Epithelial cell of esophagus (primary cell): ENCODE data around the gene VEZT.
A peak's percentile ranks its signal among the peaks of the same experiment; 100 is the strongest.
"Not testable (repeated sequence)": the region's sequence is repeated elsewhere in the genome, so short reads cannot be mapped to it uniquely, and the experiment has no call there.

ENCODE experiments used
- DNase-seq: peaks from one replicate; pipeline ENCODE4 v3.0.0; 2010; ENCODE audit warnings: low read depth
- H3K4me3 ChIP-seq: 2 replicates; pipeline ENCODE4 v1.5.1; 2011; ENCODE audit warnings: mild to moderate bottlenecking, low read length, control low read depth
- CTCF ChIP-seq: IDR thresholded peaks from 2 replicates; pipeline ENCODE4 v1.5.1; 2011; ENCODE audit warnings: low read depth, mild to moderate bottlenecking, low read length, control low read depth, inconsistent platforms; ENCODE audit not compliant: insufficient read depth; ENCODE audit errors: missing control alignments

Gene VEZT

DNA sequence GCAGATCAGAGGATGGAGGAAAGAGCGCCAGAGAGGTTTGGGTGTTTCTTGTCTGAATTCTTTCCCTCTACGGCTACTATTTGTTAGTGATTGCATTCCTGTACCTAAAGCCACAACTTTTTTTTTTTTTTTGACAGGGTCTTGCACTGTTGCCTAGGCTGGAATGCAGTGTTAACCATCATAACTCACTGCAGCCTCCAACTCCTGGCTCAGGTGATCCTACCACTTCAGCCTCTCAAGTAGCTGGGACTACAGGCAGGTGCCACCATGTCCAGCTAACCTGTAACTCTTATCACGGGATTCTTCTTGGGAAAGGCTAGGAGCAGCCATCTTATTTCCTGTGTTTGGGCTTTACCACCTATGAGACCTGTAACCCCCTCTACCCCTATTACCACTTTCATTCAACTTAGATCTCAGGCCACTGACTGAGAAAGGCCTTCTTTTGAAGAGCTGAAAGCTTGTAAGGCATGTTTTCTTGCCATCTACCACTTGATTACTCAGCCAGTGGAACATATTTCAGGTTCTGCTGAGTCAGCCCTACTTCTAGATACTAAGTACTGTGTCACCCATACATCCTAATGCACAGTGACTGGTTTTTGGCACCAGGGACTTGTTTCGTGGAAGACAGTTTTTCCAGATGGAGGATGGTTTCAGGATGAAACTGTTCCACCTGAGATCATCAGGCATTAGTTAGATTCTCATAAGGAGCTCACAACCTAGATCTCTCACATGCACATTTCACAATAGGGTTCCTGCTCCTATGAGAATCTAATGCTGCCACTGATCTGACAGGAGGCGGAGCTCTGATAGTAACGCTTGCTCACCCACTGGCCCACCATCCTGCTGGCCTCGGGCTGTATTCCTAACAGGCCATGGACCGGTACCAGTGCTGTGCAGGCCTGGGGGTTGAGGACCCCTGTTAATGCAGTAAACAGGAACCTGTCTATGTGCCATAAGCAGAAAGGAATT lies 6.9 kb downstream of the VEZT start:
- peak; percentile 91 for DNase-seq
- no peak for TF ChIP-seq CTCF
- H3K4me3 ChIP-seq: no peak overlapping the region

GRCh38 chr12:95225645-95226212 lies 8.1 kb downstream of the VEZT start:
- no peak overlapping the region for H3K4me3 ChIP-seq
- no peak for DNase-seq
- no peak for TF ChIP-seq CTCF

DNA sequence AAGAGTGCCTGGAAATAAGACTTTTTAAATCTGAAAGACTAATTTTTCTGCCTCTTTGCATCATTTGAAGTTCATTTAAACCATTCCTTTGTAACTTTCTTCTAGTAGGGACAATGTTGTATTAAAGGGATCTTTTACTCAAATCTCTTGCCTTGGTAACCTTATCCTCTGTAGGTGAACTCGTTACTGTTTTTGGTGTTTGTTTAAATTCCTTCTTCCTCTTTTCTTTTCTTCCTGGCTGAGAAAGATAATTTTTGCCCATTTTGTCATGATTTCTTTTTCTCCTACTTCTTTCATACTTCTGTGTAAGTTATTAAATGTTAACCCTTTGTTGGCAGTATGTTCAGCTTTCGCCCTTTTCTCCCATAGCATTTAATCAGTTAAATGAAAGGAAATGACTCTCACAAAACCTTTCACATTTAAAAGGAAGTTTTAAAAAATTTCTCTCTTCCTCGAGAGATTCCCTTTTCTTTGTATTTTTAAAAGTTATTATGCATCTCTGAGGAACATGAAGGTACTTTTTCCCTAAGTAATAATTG lies 10.3 kb downstream of the VEZT start:
- DNase-seq: no peak
- TF ChIP-seq CTCF: no peak
- no peak overlapping the region for H3K4me3 ChIP-seq

DNA sequence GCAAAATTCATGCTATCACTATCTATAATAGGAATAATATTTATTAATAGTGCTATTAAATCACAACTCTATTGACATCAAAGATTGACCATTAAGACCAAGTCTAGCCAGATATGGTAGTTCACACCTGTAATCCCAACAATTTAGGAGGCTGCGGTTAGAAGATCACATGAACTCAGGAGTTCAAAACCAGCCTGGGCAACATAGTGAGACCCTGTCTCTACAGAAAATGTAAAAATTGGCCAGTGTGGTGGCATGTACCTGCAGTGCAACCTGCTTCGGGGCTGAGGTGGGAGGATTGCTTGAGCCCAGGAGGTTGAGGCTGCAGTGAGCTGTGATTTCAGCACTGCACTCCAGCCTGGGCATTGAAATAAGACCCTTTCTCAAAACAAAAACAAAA lies 11.0 kb downstream of the VEZT start:
- no peak for TF ChIP-seq CTCF
- DNase-seq: no peak
- no peak overlapping the region for H3K4me3 ChIP-seq

DNA sequence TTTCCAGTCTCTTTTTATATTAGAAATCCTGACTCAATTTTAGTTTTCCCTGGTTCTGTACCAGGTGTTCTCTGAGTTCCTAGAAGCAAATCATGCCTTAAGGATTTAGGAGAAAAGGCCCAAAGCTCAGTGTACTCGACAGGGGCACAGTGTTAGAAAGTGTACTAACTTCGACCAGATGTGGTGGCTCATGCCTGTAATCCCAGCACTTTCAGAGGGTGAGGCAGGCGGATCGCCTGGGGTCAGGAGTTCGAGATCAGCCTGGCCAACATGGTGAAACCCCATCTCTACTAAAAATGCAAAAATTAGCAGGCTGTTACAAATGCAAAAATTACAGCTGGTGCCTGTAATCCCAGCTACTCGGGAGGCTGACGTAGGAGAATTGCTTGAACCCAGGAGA lies 12.0 kb downstream of the VEZT start:
- no peak overlapping the region for H3K4me3 ChIP-seq
- no peak for DNase-seq
- TF ChIP-seq CTCF: no peak

DNA sequence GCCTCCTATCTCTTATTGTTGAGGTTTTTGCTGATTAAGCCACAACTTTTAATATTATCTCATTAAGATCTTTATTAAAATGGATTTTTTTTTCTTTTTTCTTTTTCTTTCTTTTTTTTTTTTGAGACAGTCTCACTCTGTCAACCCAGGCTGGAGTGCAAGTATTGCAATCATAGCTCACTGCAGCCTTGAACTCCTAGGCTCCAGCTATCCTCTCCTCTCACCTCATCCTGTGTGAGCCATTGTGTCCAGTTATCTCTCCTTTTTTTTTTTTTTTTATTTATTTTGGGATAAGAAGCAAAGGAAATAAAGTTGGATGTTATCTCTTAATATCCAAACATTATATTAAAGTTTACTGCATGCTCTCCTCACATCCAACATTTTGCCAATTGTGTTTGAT lies 12.7 kb downstream of the VEZT start:
- H3K4me3 ChIP-seq: no peak overlapping the region
- TF ChIP-seq CTCF: no peak
- DNase-seq: no peak

DNA sequence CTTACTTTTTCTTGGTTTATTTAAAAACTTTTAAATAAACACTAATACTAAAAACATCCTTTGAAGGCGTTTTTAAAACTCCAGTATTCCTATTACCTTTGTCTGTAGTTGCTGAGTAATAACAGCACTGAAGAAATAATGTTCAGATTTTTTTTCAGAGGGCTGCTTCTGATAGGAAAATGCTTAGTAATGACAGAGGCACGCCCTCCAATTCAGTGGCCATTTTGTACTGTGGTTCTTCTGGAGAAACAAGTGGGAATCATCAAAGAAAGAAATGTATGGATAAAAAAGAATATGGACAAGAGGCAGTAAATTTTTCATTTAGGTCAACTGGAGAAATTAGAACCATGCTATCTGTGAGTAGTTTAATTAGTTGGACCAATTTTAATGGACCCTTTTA lies 13.6 kb downstream of the VEZT start:
- no peak for TF ChIP-seq CTCF
- H3K4me3 ChIP-seq: no peak overlapping the region
- DNase-seq: peak; percentile 62

- DNase-seq, H3K4me3 ChIP-seq: not testable (repeated sequence)
These were observed 16.6 kb downstream of the VEZT start for GRCh38 chr12:95234187-95234586.

- DNase-seq, H3K4me3 ChIP-seq: not testable (repeated sequence)
These were observed 18.0 kb downstream of the VEZT start for GRCh38 chr12:95235621-95236020.
